Transverse colon (tissue), 3 donors: ENCODE data around the gene USP2.

Experiments
- EP300 ChIP-seq: sonication (generic); formaldehyde crosslinking; IDR thresholded peaks from one replicate; pipeline ENCODE4 v1.6.1; 2017; ENCODE audit warnings: antibody characterized with exemption, low read depth
- TF ChIP-seq, protein P1 (sequence below), 5 experiments: fragments of 200-600 bp in 3 of 5; fragments of 450-650 bp in 2 of 5; sonication (generic) in 3 of 5; IDR thresholded peaks; 1 replicate in 2 of 5; 2 replicates in 3 of 5; pipeline ENCODE4 v1.5.1; 2016 to 2017; ENCODE audit warnings: antibody characterized with exemption in 5 of 5, inconsistent platforms in 3 of 5, mild to moderate bottlenecking in 2 of 5, moderate library complexity in 1 of 5

DNA sequence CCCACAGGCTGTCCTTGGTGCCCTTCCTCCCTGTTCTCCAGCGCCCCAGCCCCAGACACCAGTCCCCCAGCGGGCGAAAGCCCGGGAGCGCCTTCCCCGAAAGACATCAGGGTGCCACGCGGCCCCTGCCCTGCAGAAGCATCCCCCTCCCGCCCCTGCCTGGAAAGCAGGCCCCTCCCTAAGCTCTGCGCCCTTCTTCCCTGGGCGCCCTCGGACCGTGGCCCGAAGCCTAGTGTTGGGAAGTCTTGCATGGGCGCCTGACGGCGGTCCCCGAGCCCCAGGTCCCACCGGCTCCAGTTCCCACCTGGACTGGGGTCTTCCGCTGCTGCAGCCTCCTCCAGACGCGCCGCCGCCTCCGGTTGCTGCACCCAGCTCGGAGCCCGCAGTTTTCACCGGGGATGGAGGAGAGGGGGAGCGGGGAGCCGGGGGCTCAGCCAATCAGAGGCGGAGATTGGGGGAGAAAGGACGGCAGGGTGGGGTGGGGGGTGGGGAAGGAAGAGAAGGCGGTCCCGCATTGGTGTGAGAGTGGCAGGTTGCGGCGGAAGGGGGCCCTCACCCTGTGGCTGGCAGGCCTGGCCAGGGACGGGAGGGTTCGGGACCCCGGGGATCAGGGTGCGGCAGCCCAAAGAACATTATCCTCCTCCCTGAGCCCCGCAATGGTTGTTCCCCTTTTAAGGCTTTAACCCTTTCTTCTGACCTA is 41.5 kb upstream of the USP2 start, which contains the start of gene THY1:
- TF ChIP-seq, protein P1, sequence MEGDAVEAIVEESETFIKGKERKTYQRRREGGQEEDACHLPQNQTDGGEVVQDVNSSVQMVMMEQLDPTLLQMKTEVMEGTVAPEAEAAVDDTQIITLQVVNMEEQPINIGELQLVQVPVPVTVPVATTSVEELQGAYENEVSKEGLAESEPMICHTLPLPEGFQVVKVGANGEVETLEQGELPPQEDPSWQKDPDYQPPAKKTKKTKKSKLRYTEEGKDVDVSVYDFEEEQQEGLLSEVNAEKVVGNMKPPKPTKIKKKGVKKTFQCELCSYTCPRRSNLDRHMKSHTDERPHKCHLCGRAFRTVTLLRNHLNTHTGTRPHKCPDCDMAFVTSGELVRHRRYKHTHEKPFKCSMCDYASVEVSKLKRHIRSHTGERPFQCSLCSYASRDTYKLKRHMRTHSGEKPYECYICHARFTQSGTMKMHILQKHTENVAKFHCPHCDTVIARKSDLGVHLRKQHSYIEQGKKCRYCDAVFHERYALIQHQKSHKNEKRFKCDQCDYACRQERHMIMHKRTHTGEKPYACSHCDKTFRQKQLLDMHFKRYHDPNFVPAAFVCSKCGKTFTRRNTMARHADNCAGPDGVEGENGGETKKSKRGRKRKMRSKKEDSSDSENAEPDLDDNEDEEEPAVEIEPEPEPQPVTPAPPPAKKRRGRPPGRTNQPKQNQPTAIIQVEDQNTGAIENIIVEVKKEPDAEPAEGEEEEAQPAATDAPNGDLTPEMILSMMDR (IDR thresholded peaks at IDR 0.05), result no peak
- no peak for TF ChIP-seq EP300
